NB4 (cell line): ENCODE data around the gene CYP2D6.

ENCODE experiments used
- DNase-seq: peaks from one replicate; pipeline ENCODE4 v3.0.0; 2010; ENCODE audit warnings: low read depth
- H3K4me3 ChIP-seq: one replicate; pipeline ENCODE4 v1.5.1; 2011; ENCODE audit warnings: mild to moderate bottlenecking, low read depth, low read length, moderate library complexity
- CTCF ChIP-seq: IDR thresholded peaks from one replicate; pipeline ENCODE4 v1.5.1; 2012; ENCODE audit warnings: low read depth, low read length
- MAX ChIP-seq: IDR thresholded peaks from 2 replicates; pipeline ENCODE4 v1.6.1; 2011; ENCODE audit warnings: low read depth, low read length
- MYC ChIP-seq: IDR thresholded peaks from 2 replicates; pipeline ENCODE4 v1.6.1; 2011; ENCODE audit warnings: low read depth, low read length
- POLR2A ChIP-seq: IDR thresholded peaks from 2 replicates; pipeline ENCODE4 v1.6.1; 2011; ENCODE audit warnings: mild to moderate bottlenecking; ENCODE audit not compliant: insufficient read length; ENCODE audit errors: extremely low read depth

Gene CYP2D6

GRCh38 chr22:42077486-42078125 lies 53.0 kb downstream of the CYP2D6 start:
- DNase-seq: no peak
- H3K4me3 ChIP-seq: no peak overlapping the region
- TF ChIP-seq MYC: no peak
- TF ChIP-seq CTCF: no peak
- no peak for TF ChIP-seq POLR2A
- TF ChIP-seq MAX: no peak

GRCh38 chr22:42076764-42077485 lies 53.7 kb downstream of the CYP2D6 start:
- no peak overlapping the region for H3K4me3 ChIP-seq
- TF ChIP-seq MAX (no peak), MYC (no peak)
- DNase-seq: no peak
